Heart left ventricle (tissue), 13 donors: Measurements from ENCODE around the gene POU1F1.

Experiments
- CTCF ChIP-seq, 12 donors: fragments of 200-600 bp; sonication (generic) in 4 of 12; IDR thresholded peaks; one replicate each; pipeline versions ENCODE4 v1.5.0 to v1.8.0; 2018 to 2022; ENCODE audit warnings: antibody characterized with exemption in 12 of 12, mild to moderate bottlenecking in 5 of 12
- POLR2A ChIP-seq, 2 donors: fragments of 450-650 bp; IDR thresholded peaks; one replicate each; pipeline ENCODE4 v1.6.1; 2017; ENCODE audit warnings: antibody characterized with exemption in 2 of 2, mild to moderate bottlenecking in 2 of 2, moderate library complexity in 2 of 2
- donor health status: ischemic (EF 13 %, LVEDD 7.1; RV severe dilation, severe dysfunction).
- donor health status: DM: no; HTN: yes; CAD: no.
- donor health status: DM: no; HTN: no; CAD: no.
- donor health status: ischemic (EF 25% LVEDD 6.9; RV normal size, moderate dysfunction).
- donor health status: ischemic (EF 25% LVEDD 5.7; RV mildly dilated, moderate dysfunction).
- donor health status: ischemic (EF 35%, LVEDD 5.7; RV mildly dilated, moderate dysfunction).
- donor health status: nonischemic (EF 11% LVEDD 7.7; RV severe dilation, severe dysfunction).
- donor health status: DM: yes; HTN: yes; CAD: no.
- donor health status: PGD.
- donor health status: ischemic (EF 29% LVEDD 5.4; RV normal size, mild dysfunction).
- donor health status: nonischemic (EF 23%, LVEDD 6.1; RV moderate dilation, normal function).

- TF ChIP-seq CTCF (IDR thresholded peaks at IDR 0.05) (no peak), POLR2A (IDR thresholded peaks at IDR 0.05) (no peak)
These were observed 48.1 kb downstream of the POU1F1 start for GRCh38 chr3:87228316-87228715.
